GM12878 (cell line): ENCODE measurements around the gene GID4.

ENCODE experiments used
- EZH2 ChIP-seq: IDR thresholded peaks from 2 replicates; pipeline ENCODE4 v1.6.1; 2012; ENCODE audit warnings: low read depth, mild to moderate bottlenecking, control low read depth, inconsistent platforms, low read length, borderline replicate concordance; ENCODE audit not compliant: control insufficient read depth
- TF ChIP-seq, protein P1 (sequence below): IDR thresholded peaks from 2 replicates; pipeline ENCODE4 v1.6.1; 2012; ENCODE audit warnings: low read depth, low read length, improper control_type of control experiment

DNA sequence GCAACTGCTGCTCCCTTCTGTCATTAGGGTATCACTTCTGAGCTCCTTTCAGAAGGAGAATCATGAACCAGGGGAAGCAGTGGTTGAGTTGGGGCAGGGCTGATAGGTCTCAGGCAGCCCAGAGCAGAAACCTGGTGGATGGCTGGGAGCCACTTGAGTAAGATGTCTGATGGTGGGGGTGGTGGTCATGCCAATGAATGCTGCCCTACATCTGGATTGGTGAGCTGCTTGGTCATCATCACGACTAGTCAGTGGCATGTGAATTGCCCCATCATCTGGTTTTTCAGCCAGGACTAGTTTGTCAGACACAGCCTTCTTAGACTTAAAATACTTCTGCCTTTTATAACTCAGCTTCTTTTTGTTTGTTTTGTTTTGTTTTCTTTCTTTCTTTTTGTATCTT is 2.6 kb downstream of the GID4 start:
- no peak for TF ChIP-seq EZH2
- TF ChIP-seq, protein P1, sequence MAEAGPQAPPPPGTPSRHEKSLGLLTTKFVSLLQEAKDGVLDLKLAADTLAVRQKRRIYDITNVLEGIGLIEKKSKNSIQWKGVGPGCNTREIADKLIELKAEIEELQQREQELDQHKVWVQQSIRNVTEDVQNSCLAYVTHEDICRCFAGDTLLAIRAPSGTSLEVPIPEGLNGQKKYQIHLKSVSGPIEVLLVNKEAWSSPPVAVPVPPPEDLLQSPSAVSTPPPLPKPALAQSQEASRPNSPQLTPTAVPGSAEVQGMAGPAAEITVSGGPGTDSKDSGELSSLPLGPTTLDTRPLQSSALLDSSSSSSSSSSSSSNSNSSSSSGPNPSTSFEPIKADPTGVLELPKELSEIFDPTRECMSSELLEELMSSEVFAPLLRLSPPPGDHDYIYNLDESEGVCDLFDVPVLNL, result no peak
